ENCODE data around the gene STARD3NL.
"Not testable (repeated sequence)": the region's sequence is repeated elsewhere in the genome, so short reads cannot be mapped to it uniquely, and the experiment has no call there.

The STARD3NL gene, protein sequence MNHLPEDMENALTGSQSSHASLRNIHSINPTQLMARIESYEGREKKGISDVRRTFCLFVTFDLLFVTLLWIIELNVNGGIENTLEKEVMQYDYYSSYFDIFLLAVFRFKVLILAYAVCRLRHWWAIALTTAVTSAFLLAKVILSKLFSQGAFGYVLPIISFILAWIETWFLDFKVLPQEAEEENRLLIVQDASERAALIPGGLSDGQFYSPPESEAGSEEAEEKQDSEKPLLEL

DNA sequence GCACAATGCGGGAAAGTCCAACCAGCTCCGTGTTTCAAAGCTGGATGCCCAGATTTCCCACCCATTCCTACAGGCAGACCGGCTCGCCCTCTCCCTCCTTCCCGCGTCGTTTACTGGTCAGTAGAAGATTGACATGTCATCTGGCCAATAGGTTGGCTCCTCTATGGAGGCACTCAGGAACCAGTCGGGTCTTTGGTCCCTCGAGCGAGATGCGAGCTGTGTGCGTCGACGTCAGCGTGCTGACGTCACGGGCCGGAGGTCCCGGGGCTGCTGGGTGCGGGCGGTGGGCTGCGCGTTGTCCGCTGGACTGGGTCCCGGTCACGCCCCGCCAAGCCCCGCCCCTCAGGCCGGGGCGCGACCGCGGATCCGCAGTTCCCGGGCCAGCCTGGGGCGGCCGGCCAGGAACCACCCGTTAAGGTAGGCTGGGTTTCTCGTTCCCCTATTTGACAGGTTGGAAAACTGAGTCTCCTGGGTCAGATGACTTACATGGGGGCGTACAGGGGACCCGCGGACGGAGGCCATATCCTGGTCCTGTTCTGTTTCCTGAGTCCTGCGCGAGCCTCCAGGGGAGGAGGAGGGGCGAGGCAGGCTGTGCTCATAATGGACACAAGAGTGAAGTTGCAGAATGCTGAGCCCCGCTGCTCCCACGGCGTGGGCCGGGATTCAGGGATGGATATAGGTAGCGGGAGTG lies at the start of gene STARD3NL:
STARD3NL (plus strand) TSS at position 242 of the 691 bp plus-strand sequence. CDS start 29,260 bp downstream, outside the sequence.
- peak; percentile 78 to 82 for DNase-seq

DNA sequence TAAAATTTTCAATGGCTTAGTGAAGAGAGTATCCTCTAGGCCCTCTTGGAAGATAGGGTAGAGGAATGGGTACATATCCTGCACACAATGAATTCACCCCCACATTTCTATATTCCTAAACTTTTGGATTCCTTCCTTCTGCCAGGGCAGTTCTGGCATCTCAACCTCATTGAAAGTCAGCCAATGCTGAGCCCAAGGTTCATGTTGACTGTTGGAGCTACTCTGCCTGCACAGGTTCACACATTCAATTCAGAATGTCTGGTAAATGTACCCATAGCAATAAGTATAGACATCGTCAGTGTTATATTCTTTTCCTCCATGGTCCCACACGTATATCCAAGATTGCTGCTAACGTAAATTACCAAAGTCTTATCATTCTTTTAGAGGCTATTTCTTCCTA lies 48.9 kb upstream of the STARD3NL start:
- DNase-seq, result no peak

DNA sequence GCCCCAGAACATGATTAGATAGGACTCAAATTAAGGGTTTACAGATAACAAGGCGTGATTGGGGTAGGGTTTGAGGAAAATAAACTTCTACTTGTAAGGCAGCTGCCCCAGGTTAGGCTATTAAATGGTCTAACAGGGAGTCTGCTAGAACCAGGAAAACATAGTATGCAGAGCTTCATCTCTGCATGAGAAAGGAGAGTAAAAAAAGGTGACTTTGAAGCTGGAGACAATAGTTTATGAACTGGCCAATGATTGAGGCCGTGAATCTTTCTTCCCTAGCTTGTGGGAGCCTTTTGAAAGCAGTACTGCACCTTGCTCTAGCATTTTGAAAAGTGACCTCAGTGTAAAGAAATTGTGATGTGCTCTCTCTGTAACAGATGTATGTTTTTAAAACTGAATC lies 48.5 kb upstream of the STARD3NL start:
- no peak for DNase-seq

DNA sequence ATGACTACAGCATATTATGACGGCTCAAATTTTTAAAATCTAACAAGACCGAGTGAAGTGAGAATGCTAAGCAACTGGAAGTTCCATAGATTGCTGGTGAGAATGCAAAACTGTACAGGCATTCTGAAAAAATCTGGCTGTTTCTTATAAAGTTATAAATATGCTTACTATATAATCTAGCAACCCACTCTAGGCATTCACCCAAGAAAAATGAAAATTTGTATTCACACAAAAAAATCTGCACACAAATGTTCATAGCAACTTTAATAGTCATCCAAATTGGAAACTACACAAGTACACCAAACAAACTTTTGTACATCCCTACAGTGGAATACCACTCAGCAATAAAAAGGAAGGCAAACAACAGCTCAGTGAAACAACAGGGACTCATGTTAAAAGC lies 39.9 kb upstream of the STARD3NL start:
- no peak for DNase-seq

DNA sequence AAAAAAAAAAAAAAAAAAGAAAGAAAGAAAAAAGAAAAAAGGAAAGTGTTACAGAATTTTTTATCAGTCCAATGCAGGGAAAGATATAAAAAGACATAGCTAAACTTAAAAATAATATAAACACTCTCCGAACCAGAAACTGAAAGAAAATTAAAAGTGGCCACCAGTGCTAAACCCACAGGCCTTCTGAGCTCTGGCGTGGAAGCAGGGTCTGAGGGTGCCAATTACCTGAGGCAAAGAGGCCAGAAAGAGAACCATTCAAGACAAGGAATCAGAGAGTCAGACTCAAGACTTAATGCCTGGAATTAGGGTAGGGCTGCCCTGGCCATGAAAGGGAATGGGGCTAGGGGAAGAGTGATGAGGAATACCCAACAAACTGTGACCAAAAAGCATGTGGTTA lies 36.9 kb upstream of the STARD3NL start:
- DNase-seq, result no peak

DNA sequence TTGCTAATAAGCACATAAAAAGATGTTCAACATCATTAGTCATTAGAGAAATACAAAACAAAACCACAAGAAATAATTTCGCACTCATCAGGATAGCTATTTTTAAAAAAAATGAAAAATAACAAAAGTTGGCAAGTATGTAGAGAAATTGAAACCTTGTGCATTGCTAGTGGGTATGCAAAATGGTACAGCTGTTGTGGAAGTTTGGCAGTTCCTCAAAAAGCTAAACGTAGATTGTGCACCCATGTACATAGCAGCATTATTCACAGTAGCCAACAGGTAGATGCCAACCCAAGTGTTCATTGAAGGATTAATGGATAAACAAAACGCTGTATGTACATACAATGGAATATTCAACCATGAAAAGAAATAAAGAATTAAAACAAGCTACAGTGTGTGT lies 35.3 kb upstream of the STARD3NL start:
- DNase-seq, result no peak

DNA sequence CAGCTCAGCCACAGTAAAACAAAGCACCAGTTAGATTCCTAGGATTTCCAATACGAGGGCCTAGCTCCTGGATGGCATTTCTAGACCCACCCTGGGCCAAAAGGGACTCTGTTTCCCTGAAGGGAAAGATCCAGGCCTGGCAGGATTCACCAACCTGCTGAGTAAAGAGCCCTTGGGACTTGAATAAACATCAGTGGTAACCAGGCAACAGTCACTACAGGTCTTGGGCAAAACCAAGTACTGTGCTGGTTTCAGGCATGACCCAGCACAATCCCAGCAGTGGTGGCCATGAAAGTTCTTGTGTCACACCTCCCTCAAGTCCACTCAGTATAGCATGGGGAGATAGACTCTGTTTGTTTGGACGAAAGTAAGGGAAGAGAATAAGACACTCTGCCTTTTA lies 31.0 kb upstream of the STARD3NL start:
- DNase-seq, result no peak

DNA sequence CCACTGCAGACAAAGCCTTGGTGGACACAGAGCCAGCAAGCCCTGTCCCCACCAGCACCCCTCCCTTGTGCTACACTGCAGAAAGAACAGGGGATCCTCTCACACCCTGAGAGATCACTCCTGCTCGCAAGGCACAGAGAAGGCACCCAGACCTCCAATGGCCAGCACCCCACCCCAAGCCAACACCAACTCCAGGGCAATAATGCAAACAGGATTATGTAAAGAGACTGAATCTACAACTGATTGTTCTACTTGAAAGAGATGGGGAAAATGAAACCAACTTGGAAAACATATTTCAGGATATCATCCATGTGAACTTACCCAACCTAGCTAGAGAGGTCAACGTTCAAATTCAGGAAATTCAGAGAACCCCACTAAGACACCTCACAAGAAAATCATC lies 26.5 kb upstream of the STARD3NL start:
- no peak for DNase-seq

DNA sequence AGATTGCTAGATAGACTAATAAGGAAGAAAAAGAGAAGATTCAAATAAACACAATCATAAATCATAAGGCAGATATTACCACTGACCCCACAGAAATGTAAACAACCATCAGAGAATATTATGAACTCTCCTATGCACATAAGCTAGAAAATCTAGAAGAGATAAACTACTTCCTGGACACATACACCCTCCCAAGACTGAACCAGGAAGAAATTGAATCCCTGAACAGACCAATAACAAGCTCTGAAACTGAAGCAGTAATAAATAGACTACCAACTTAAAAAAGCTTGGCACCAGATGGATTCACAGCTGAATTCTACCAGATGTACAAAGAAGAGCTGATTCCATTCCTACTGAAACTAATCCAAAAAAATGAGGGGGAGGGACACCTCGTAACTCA lies 24.5 kb upstream of the STARD3NL start:
- DNase-seq, result no peak

DNA sequence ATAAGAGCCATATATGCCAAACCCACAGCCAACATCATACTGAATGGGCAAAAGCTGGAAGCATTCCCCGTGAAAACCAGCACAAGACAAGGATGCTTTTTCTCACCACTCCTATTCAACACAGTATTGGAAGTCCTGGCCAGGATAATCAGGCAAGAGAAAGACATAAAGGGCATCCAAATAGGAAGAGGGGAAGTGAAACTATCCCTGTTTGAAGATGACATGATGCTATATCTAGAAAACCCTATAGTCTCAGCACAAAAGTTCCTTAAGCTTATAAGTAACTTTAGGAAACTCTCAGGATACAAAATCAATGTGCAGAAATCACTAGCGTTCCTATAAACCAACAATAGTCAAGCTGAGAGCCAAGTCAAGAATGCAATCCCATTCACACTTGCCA lies 23.8 kb upstream of the STARD3NL start:
- no peak for DNase-seq

DNA sequence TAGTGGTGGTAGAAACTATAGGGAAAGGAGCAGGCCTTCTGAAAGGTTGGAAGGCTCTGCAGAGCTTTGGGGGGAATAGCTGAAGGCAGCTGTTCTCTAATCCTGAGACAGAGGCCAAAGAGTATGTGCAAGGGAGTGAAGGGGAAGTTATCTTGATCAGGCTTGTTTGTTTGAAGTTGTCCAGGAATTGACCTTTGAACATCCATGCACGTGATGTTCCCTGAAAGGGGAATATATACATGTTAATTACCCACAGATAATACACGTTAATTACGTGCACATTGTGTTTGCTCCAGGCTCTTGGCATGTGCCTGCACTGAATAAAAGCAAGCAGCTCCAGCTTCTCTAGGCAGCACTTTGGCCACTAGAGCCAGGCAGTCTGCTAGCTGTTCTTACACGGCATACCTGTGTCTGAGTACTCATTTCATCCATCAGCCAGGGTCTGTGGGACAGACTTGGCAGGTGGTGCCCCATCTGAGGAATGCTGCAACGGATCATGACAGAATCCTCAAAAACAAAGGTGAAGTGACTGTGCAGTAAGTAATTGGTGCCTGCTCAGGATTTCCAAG lies 18.0 kb upstream of the STARD3NL start:
- no peak for DNase-seq

DNA sequence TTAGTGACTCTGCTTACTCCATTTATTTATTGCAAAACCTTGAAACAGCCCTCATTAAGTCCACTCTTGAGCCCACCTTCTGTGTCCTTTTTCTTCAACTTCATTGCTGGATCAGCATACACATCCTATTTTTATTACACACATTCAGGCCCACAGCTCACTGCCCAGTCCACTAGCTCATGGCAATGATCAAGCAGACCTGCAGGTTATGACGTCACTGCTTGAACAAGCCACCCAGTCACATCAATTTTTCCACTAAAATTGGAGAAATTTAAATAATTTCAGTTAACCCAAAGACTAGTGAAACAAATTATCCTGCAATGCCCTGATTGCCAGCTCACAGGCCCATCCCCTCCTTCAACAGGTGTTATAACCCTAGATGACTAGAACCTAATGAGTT lies 16.0 kb upstream of the STARD3NL start:
- no peak for DNase-seq

DNA sequence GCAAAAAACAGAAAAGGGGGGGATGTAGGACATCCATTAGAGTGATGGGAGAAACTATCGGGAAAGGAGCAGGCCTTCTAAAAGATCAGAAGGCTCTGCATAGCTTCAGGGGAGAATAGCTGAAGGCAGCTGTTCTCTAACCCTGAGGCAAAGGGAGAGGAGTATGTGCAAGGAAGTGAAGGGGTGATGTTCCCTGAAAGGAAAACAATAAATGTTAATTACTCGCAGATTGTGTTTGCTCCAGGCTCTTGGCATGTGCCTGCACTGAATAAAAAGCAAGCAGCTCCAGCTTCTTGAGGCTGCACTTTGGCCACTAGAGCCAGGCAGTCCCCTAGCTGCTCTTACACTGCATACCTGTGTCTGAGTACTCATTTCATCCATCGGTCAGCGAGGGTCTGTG lies 14.4 kb upstream of the STARD3NL start:
- no peak for DNase-seq

DNA sequence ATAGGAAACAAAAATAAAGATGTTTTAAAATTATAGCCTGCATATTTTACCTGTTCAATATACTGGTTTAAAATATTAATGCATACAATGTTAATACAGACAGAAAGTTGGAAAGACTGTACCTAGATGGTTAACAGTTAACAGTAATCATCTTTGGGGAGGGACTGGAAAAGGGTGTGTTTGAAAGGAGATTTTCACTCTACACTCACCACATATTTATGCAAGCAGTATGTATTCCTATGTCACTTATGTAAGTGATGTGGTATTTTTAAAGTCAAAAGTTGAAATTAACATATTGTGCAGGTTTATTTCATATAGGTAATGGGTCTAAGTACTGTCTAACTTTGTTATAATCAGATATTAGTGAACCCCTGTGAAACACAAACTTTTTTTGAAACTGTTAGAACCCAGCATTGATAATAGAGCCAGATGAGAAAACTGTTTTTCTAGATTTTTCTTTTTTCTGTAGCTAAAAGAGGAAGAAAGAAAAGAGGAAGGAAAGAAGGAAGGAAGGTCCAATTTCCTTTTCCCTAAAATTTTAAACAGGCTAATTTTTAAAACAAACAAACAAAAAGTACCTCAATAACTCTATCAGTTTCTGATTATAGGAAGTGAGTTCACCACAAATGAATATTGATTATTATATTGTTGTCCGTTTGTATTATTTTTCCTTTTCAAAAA lies 9.0 kb upstream of the STARD3NL start:
- DNase-seq, result no peak

DNA sequence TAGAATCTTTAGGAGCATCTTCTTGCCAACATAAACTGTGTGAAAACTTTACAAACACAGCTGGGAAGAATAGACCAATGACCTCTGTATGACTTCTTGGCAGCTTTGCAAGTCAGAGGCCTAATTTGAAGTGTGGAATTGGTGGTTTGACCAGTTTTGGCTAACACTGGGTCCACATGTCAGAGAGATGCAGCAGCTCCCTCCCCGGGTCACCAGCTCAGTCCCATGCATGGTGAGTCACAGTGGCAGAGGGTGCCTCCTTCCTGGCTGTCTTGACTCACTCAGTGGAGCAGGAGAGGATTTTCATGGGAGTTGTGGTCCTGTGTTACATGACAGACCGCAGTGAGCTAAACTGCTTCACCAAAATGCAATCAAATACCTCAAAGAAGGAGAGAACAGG lies 8.2 kb upstream of the STARD3NL start:
- no peak for DNase-seq

DNA sequence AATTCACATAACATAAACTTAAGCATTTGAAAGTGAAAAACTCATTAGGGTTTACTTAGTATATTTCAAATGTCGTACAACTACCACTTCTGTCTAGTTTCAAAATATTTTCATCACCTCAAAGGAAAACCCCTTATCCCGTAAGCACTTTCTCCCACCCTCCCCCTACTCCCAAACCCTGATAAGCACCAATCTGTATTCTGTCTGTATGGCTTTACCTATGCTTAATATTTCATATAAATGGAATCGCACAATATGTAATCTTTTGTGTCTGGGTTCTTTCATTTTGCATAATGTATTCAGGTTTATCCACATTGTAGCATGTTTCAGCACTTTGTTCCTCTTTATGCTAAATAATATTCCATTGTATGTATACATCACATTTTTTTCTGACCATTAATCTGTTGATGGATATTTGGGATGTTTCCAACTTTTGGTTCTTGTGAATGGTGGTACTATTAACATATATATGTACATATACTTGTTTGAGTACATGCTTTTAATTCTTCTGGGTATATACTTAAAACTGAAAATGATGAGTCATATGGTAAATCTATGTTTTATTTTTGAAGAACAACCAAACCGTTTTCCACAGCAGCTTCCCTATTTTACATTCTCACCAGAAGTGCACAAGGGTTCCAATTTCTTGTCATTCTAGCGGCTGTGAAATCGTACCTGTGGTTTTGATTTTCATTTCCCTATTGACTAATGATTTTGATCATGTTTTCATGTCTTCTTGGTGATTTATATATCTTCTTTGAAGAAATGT lies 6.2 kb upstream of the STARD3NL start:
- no peak for DNase-seq

DNA sequence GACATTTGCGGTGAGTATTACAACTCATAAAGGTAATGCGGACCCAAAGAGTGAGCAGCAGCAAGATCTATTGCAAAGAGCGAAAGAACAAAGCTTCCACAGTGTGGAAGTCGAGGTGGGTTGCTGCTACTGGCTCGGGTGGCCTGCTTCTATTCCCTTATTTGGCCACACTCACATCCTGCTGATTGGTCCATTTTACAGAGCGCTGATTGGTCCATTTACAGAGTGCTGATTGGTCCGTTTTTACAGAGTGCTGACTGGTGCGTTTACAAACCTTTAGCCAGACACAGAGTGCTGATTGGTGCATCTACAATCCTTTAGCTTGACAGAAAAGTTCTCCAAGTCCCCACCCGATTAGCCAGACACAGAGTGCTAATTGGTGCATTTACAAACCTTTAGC lies 2.5 kb upstream of the STARD3NL start:
- not testable (repeated sequence) for DNase-seq

DNA sequence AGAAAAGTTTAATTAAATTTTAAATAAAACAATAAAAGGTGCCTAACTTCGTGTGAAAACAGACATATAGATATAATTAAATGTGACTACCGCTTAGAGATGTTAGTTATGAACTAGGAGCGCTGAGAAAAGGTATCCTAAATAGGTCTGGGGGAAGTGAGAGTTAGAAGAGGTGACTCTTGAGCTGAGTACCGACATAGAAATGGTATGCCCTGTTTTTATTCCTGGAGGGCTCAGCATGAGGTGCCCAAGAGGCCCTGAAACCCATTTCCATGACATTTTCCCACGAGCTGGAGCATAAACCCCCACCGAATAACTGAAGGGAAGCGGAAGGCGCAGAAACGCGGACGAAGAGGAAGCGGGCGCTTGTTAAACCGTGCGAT lies 433 bp upstream of the STARD3NL start:
- no peak for DNase-seq

DNA sequence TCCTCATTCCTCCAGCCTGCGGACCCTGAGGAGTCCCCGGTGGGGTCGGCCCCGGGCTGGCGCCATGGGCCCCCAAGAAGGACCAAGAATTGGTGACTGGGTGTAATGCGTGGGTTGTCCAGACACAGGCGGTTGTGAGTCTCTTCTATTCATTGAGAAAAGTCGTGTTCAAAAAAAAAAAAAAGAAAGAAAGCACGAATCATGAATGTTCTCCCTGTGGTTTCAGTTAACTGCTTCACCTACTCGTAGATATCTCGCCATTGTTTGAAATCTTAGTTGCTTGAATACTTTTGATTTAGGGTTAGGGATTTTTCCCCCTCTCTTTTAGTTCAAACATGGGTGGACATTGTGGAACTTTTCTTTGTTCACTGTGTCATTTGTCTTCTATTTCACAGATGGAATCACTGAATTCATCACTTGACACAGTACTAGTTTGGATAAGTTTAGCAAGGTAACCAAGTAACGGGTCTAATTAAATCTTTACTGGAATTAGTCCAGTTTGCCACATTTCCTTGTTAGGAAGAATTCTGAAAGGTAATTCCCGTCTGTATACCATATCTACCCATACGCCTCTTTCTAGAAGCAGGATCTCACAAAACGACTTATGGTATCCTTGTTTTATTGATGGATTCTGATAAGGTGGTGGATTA lies 775 bp downstream of the STARD3NL start:
- DNase-seq, result peak in 1 of 2 experiments; percentile 31

DNA sequence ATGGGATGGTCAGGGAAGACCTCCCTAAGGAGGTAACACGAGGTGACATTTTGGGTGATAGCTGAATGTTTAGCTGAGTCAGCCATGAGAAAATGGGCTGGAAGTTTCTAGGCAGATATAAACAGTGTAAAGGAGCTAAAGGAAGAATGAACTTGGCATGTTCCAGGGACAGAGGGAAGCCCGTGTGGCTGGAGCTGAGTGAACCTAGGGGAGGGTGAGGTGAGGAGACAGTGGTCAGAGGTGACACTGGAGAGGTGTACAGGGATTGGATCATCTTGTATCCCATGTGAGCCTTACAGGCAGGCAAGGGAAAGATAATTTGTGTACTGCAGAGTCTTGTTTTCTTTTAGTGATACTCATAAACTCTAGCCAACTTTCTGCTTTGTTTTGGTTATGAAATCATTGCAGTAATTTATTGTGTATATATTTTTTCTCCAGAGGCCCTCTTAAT lies 1.8 kb downstream of the STARD3NL start:
- no peak for DNase-seq

DNA sequence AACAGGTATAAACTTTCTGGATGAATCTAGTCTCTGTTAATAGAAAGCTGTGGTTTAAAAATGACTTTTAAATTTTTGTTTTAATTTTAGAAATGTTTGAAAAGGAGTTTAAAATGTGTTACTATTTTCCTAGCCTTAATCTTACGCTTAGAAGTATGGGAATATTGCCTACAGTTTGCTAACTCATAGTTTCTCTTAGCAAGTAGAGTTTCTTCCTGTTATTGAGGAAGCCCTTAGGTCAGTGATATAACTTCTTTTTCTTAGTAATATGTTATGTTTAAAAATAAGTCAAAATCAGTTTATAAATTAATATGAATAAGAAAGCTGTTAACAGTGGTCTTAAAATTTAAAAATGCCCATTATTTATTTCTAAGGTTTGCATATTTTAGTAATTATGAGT lies 3.1 kb downstream of the STARD3NL start:
- no peak for DNase-seq

DNA sequence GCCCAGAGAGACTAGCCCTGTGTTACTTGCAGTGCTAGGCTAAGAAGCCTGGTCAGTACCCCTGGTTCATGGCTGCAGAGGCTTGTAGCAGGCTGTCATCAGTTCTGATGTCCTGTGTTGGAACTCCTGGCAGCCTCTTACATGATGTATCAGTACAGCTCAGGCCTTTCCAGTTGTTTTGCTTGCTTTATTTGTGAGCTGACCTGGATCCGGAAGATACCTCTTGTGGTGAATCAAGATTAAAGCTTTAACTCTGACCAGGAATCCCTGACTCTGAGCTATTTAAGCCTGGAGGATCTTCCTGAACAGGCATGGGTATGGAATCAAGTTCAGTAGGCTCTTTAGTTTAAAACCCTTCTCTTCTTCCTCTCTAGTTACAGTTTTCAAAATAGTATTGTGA lies 4.4 kb downstream of the STARD3NL start:
- no peak for DNase-seq

Data from activated CD4-positive, alpha-beta T cell treated with anti-CD3 and anti-CD28 coated beads, Interleukin-2, amount 50 U/mL, for 4 hours (primary cell).